BE2C (cell line): ENCODE results near the gene DCLRE1B.

Experiments used
- DNase-seq: peaks from one replicate; pipeline ENCODE4 v3.0.0-alpha.2; 2020
- H3K27me3 ChIP-seq: fragments of 250-450 bp; sonication (Bioruptor Pico); 2 replicates; pipeline ENCODE4 v1.5.1; 2020; ENCODE audit warnings: mild to moderate bottlenecking
- H3K36me3 ChIP-seq: fragments of 250-450 bp; sonication (Bioruptor Pico); 2 replicates; pipeline ENCODE4 v1.5.1; 2020; ENCODE audit warnings: mild to moderate bottlenecking
- H3K4me1 ChIP-seq: fragments of 250-450 bp; sonication (Bioruptor Pico); 2 replicates; pipeline ENCODE4 v1.5.1; 2020
- H3K4me3 ChIP-seq: 2 replicates; pipeline ENCODE4 v1.5.1; 2011; ENCODE audit warnings: low read depth, low read length
- H3K9me3 ChIP-seq: fragments of 250-450 bp; sonication (Bioruptor Pico); 2 replicates; pipeline ENCODE4 v1.5.1; 2020
- CTCF ChIP-seq: IDR thresholded peaks from 2 replicates; pipeline ENCODE4 v1.5.1; 2012; ENCODE audit warnings: mild to moderate bottlenecking, low read depth, low read length

DCLRE1B gene

GRCh38 chr1:113858982-113859381 is 46.1 kb upstream of the DCLRE1B start:
- Histone ChIP-seq H3K9me3 (no peaks in the 10 kb centered on the region), H3K4me3 (no peak overlapping the region), H3K36me3 (no peaks in the 10 kb centered on the region), H3K27me3 (no peaks in the 10 kb centered on the region), H3K4me1 (no peaks in the 10 kb centered on the region)
- no peak for TF ChIP-seq CTCF
- no peak for DNase-seq

GRCh38 chr1:113859478-113860175 is 45.5 kb upstream of the DCLRE1B start:
- no peaks in the 10 kb centered on the region for H3K4me1 ChIP-seq
- no peaks in the 10 kb centered on the region for H3K27me3 ChIP-seq
- no peak for DNase-seq
- H3K4me3 ChIP-seq: no peak overlapping the region
- H3K9me3 ChIP-seq: no peaks in the 10 kb centered on the region
- no peaks in the 10 kb centered on the region for H3K36me3 ChIP-seq
- TF ChIP-seq CTCF: no peak

GRCh38 chr1:113860891-113861290 is 44.2 kb upstream of the DCLRE1B start:
- no peaks in the 10 kb centered on the region for H3K36me3 ChIP-seq
- H3K9me3 ChIP-seq: no peaks in the 10 kb centered on the region
- TF ChIP-seq CTCF: no peak
- H3K4me1 ChIP-seq: no peaks in the 10 kb centered on the region
- no peak for DNase-seq
- no peaks in the 10 kb centered on the region for H3K27me3 ChIP-seq
- H3K4me3 ChIP-seq: no peak overlapping the region

- no peak for DNase-seq
- H3K4me1 ChIP-seq: no peaks in the 10 kb centered on the region
- no peaks in the 10 kb centered on the region for H3K27me3 ChIP-seq
- no peak for TF ChIP-seq CTCF
- H3K4me3 ChIP-seq: no peak overlapping the region
- no peaks in the 10 kb centered on the region for H3K36me3 ChIP-seq
- H3K9me3 ChIP-seq: no peaks in the 10 kb centered on the region
These were observed 43.5 kb upstream of the DCLRE1B start for GRCh38 chr1:113861641-113862040.

- H3K4me1 ChIP-seq: no peaks in the 10 kb centered on the region
These were observed 36.6 kb upstream of the DCLRE1B start for GRCh38 chr1:113868387-113869083.

More at GRCh38 chr1:113868387-113869083, 36.6 kb upstream of the DCLRE1B start:
- TF ChIP-seq CTCF: no peak
- Histone ChIP-seq H3K27me3 (no peaks in the 10 kb centered on the region; the same call in 1 of the 2 replicates), H3K36me3 (no peaks in the 10 kb centered on the region), H3K4me3 (no peak overlapping the region), H3K9me3 (no peaks in the 10 kb centered on the region)
- no peak for DNase-seq
